ENCODE data around the gene SLC8A2.
A peak's percentile ranks its signal among the peaks of the same experiment; 100 is the strongest.

SLC8A2 gene

GRCh38 chr19:47446534-47447469 is 24.9 kb downstream of the SLC8A2 start:
- peak overlapping the region; percentile 49 for H3K27ac ChIP-seq
- TF ChIP-seq, protein P1, sequence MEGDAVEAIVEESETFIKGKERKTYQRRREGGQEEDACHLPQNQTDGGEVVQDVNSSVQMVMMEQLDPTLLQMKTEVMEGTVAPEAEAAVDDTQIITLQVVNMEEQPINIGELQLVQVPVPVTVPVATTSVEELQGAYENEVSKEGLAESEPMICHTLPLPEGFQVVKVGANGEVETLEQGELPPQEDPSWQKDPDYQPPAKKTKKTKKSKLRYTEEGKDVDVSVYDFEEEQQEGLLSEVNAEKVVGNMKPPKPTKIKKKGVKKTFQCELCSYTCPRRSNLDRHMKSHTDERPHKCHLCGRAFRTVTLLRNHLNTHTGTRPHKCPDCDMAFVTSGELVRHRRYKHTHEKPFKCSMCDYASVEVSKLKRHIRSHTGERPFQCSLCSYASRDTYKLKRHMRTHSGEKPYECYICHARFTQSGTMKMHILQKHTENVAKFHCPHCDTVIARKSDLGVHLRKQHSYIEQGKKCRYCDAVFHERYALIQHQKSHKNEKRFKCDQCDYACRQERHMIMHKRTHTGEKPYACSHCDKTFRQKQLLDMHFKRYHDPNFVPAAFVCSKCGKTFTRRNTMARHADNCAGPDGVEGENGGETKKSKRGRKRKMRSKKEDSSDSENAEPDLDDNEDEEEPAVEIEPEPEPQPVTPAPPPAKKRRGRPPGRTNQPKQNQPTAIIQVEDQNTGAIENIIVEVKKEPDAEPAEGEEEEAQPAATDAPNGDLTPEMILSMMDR (conservative IDR thresholded peaks at IDR 0.05) = no peak

GRCh38 chr19:47445937-47446402 is 25.7 kb downstream of the SLC8A2 start:
- H3K27ac ChIP-seq = peak overlapping the region; percentile 49; the same call in 1 of the 2 replicates
- TF ChIP-seq, protein P1 (conservative IDR thresholded peaks at IDR 0.05) = no peak

DNA sequence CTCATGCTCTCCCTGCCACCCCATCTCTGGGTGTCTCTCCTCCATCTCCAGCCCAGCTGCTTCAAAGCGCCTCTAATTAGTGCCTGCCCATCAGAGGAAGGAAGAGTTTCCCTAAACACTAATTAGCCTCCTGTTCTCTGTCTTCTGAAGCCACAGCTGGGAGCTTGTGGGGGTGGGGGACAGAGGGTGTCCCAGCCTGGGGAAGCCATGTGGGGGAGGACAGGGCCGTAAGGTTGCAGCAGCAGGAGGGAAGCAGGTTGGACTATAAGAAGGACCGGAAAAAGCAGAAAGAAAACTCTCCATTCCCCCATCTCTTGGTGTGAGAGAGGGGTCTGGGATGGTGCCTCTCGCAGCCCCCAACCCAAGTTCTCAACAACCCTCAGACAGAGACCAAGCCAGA is 26.2 kb downstream of the SLC8A2 start:
- TF ChIP-seq, protein P1 (conservative IDR thresholded peaks at IDR 0.05) = no peak
- peak overlapping the region; percentile 49; the same call in 1 of the 2 replicates for H3K27ac ChIP-seq

GRCh38 chr19:47444388-47444821 is 27.3 kb downstream of the SLC8A2 start:
- TF ChIP-seq, protein P1 (conservative IDR thresholded peaks at IDR 0.05) = no peak
- H3K27ac ChIP-seq = no peak overlapping the region

DNA sequence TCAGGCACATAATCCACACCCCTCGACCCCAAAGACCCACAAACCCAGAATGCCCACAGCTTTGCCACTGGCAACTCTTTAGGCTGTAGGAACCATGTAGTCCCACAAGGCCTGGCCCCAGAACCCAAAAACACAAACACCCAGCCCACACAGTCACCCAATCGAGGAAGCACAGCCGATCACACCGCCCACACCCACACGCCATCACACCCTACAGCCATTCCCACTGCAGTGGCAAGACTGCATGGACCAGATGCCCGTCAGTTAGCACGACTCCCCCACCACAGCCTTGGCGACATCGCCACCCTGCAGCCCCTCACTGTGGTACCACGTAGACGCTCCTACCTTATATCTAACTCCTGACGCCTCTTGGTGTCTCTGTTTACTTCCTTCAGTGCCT is 28.4 kb downstream of the SLC8A2 start:
- TF ChIP-seq, protein P1 (conservative IDR thresholded peaks at IDR 0.05) = no peak
- no peak overlapping the region for H3K27ac ChIP-seq

GRCh38 chr19:47438793-47439220 is 32.9 kb downstream of the SLC8A2 start:
- no peak overlapping the region for H3K27ac ChIP-seq
- TF ChIP-seq, protein P1 (conservative IDR thresholded peaks at IDR 0.05) = no peak

DNA sequence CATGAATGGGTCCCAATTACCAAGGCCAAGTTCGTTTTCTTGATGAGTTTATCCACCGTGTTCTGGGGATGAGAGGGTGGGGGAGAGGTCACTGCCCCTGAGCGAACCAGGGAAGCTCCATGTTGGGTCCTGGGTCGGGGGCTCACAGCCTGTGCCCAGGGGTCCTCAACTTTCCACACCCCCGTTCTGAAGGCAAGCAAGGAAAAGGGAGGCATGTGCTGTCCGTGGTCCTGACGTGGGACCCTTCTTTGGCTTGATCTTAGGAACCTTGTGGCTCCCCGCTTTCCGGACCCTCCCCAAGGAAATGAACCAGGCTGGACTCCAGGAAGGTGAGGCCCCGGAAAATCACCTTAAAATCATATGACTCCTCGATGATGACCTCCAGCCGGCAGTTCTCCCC is 34.2 kb downstream of the SLC8A2 start:
- TF ChIP-seq, protein P1 (conservative IDR thresholded peaks at IDR 0.05) = no peak
- H3K27ac ChIP-seq = no peak overlapping the region

Data from VCaP (cell line).